HG02852 (cell line): ENCODE data around the gene CPNE5.
A peak's percentile ranks its signal among the peaks of the same experiment; 100 is the strongest.

Experiments
- ATAC-seq: cut with Tn5 transposase; IDR thresholded peaks from one replicate; pipeline ENCODE4 v1.9.1; 2021; ENCODE audit warnings: mild to moderate bottlenecking, moderate library complexity; ENCODE audit not compliant: unreplicated experiment

CPNE5 gene

DNA sequence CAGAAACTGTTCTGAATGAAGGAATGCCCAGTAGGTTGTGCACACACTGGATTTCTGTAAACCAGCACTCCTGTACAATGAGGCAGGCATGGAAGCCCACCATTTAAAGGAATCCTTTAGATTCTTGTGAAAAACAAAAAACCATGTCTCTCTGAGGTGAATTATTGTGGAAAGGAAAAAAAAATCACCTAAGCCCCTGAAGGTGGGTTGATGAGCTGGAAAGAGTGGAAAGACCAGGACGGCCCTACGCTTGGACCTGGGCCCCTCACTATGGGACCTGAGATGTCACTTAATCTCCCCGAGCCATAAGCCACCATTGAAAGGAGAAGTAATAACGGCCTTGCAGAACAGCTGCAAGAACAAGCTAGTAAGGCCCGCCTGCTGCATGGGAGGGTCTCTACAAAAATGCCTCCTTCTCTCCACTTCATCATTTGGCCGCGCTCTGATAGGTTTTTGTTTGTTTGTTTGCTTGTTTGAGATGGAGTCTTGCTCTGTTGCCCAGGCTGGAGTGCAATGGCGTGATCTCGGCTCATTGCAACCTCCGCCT lies 72.8 kb downstream of the CPNE5 start:
- no peak for ATAC-seq

DNA sequence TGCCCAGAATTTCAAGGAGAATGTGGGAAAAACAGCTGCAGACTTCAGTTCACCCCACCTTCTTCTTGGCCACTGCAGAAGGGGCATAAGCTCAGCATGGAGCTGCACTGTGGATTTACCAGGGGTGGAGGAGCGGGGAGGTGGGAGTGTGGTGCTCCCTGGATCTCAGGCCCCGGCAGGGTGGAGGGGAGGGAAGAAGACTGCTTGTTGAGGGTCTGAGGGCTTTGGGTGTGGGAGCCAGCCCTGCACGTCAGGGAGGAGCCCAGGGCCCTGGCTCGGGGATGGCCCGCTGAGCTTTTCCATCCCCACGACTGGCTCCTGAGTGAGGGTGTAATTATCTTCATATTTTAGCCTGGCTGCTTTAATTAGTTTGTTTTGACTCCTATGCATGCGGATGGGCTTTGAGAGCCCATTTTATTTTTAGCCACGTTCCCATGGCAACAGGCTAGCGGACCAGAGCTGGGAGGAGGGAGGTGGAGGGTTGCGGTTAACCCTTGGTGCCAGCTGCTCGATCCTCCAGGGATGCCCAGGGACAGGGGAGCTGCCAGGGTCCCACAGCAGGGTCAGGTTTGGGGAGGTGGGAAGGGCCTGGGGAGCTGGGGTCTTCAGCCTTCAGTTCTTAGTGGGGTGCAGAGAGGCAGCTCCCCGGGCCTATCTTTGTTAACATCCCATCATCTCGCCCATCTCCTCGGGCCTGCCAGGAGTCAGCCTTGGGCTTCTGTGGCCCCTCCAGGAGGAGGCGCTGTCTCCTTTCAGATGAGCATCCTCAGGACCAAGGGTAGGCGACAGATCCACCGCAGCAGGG lies 73.4 kb downstream of the CPNE5 start:
- peak; percentile 88 for ATAC-seq

DNA sequence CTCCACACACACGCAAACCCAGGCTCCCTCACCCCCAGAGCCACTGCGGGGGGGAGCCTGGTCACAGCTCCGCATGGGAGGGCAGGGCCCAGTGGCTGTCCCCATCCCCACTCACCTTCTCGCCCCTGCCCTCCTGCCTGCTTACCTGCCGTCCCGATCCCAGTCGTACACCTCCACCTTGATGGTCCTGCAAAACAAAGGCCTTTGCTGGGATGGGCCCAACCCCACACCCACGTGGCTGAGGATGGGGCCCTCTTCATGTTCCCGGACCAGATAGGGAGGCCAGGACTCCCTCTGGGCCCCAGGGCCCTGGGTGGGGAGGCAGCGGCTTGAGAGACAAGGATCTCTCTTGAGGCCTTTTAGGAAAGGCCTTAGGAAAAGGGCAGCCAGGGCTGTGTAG lies 74.1 kb downstream of the CPNE5 start:
- no peak for ATAC-seq

DNA sequence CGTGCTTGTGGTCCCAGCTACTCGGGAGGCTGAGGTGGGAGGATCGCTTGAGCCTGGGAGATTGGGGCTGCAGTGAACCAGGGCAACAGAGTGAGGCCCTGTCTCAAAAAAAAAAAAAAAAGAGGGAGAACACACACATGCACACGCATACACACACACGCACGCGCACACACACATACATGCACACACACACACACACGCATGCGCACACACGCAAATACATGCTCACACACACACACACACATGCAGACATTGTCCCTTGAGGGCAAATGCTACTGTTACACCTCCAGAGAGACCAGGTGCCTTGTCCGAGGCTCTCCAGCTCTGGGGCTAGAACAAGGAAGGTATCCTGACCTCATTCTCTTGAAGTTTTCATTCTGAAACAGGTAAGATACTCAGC lies 77.1 kb downstream of the CPNE5 start:
- ATAC-seq, result no peak

DNA sequence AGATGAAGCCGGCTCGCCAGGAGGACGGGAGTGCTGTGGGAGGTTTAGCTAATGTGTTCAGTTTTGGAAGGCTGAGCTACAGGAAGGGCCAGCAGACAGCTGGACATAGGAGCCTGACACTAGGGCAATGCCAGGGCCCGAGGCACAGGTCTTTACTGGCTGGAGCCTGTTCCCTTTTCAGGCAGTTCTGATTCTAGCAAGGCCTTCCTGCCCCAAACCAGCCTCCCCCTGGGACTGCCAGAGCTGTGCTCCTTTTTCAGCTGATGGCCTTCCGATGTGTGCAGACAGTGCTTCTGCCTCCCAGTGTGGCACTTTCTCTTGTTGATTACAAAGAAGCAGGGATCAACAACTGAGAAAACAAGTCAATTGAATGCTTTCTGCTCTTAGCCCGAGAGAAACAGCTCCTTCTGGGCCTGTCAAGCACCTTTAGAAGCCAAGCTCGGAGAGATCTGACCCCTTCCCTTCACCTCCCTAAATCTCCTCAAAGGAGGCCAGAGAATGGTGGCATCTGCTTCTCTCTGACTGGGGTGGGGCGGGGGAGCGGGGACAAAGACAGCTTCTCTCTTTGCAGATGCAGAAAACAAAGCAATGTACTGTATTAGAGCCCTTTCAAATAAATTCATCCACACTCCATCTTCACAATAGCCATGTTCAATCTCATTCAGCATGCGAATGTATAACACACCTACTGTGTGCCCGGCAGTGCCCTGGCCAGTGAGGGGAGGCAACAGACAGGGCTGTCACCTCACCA lies 78.4 kb downstream of the CPNE5 start:
- no peak for ATAC-seq

DNA sequence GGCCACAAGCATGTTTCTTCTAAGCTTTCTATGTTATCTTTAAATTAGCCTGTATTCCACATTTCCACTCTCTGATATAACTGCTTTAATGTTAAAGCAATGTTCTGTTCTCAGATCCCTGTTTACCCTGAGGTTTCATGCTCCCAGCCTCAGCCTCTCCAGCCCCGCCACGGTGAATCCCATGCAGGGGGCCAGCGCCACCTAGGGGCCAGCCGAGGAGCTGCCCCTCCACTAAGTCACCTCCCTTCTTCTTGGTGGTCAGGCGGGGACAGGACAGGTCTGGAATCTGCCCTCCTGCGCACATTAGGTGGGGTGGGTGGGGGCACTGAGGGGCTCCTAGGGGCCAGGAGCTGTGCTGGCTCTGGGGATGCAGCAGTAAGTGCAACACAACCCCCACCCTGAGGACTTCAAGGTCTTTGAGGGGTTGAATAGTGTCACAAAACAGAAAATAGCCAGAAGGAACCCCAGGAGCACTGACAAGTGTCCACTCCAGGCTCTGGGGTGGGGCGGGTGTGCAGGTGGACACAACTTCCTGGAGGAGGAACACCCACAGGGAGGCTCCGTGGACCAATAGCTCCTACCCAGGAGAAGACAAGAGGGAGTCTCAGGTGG lies 80.0 kb downstream of the CPNE5 start:
- ATAC-seq, result no peak

DNA sequence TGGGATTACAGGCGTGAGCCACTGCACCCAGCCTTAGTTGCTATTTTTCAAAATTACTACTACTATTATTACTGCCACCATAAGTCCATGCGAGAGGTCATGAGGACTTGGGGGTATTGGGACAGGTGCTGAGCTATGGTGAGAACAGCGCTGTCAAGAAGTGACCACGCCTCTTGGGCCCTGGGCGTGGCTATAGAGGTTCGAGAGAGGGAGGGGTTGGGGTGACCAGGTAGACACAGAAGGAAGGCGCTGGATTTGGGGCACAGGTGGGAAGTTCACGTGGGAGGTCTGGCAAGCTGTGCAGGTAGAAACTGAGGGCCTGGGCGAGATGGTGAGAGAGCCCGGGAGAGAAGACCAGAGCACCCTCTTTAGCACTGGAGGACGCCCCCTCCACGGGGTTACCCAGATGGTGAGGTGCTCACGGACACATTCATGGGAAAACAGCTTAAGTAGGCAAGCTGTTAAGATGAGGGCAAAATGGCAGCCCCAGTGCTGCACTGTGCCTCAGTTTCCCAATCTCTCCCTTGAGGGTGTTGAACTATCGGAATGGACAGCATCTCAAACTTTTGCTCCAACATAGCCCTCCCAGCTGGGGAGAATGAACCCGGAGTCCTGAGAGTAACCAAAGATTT lies 80.6 kb downstream of the CPNE5 start:
- ATAC-seq, result no peak

DNA sequence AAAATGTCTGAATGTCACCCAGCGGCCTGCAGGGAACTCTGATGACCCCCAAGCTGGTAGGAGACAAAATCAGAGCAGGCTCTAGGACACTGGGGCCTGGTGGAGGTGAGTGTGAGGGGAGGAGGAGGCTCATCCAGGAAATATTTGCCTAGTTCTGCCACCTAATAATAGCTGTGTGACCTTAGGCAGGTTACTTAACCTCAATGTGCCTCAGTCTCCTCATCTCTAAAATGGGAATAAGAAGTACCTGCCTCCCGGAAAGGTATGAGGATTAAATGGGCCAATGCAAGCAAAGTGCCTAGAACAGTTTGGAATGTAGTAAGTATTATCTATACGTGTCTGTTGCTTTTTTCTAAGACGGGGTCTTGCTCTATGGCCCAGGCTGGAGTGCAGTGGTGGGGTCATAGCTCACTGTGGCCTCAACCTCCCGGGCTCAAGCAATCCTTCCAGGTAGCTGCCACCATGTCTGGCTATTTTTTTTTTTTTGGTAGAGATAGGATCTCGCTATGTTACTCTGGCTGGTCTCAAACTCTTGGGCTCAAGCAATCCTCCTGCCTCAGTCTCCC lies 81.2 kb downstream of the CPNE5 start:
- no peak for ATAC-seq

DNA sequence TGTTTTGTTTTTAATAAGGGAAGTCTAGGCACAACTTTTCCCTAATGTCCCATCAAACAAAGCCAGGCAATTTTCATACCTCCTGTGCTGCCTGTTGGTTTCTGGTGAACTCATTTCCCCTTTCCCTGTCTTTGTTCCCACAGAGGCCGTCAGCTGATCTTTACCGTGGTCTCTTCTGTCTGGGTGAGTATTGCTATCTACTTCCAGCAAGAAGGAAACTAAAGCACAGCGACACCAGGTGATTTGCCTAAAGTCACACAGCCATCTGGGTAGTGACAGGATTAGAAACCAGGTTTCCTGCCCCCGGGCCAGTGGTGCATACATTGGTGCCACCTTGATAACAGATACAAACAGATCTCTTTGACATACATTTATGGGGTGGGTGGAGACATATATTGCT lies 82.0 kb downstream of the CPNE5 start:
- ATAC-seq, result peak; percentile 32

DNA sequence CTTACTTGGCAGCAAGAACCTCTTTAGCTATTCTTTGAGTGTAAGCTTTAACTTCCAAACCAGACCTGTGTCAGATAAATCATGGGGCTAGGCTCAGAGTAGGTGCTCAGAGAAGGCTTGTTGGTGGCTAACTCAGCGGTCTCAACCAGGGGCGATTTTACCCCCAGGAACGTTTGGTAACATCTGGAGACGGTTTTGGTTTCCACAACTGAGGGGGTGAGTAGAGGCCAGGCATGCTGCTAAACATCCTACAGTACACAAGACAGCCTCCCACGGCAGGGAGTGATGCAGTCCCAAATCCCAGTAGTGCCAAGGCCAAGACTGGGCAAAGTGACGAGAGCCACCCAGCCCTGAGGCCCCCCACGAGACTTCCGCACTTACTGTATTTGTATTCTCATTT lies 82.5 kb downstream of the CPNE5 start:
- ATAC-seq, result no peak

DNA sequence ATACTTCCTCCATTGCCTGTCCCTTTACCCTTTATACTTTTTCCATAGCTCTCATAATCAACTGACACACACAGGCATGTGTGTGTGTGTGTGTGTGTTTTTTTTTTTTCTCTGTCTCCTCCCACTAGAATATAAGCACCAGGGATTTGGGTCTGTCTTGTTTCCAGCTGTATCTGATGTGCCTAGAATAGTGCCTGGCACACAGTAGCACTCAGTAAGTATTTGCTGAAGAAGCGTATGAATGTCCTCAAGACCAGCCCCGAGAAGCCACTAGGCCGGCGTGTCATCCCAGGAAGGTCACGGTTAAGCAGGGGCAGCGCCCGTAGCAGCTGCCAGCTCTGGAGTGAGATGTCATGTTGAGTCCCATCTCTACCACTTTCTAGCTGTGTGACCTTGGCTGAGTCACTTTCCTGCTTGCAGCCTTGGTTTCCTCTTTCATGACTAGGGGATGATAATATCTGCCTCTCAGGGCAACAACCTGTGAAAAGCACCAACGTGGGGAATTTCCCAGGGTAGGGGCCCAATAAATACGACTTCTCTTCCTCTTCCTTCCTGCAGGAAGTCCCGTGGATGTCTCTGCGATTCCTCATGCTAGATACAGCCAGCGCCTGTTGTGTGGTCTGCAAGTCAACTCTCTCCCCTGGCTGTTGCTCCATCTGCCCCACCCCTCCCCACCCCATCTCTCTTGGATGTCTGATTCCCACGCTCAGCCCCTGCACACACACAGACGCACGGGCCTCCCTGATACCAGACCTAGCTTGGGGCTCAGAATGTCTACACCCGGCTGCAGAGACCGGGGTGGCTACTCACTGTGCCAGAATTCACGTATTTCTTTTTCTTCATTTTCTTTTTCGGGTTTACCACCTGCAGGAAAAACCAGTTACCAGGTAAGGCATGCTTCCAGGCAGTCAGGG lies 83.6 kb downstream of the CPNE5 start:
- peak; percentile 52 for ATAC-seq

DNA sequence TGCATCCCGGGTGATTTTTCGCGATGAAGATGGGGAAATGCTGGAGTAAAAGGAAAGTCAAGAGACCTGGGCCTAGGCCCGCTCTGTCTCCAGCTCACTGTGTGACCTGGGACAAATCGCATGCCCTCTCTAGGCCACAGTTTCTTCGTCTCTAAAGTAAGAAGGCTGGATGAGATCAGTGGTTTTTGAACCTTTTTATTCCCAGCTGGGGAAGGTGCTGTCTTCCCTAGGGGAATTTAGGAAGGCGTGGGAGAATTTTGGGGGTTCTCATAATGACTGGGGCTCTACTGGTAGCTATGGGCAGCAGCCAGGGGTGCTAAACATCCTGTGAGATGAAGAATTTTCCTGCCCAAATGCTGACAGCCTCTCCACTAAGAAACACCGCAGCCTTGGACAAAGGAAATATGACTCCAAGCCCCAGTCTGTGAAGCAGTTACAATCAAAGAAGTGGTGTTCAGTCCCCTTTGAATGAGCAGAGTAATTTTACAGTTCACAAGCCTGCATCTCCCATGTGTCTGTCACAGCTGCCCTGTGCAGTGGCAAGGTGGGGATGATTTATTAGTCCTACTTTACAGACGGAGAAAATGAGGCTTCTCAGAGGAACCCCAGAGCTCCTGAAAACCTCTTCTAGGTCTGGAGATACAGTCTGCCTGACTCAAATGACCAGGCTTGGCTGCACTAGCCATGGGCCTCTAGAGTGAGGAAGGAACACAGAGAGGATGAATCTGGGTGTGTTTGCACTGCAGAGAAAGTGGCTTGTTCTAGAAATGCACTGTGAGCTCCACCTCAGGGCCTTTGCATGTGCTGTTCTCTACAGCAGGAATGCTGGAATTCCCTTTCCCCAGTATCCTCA lies 84.4 kb downstream of the CPNE5 start:
- ATAC-seq, result no peak

DNA sequence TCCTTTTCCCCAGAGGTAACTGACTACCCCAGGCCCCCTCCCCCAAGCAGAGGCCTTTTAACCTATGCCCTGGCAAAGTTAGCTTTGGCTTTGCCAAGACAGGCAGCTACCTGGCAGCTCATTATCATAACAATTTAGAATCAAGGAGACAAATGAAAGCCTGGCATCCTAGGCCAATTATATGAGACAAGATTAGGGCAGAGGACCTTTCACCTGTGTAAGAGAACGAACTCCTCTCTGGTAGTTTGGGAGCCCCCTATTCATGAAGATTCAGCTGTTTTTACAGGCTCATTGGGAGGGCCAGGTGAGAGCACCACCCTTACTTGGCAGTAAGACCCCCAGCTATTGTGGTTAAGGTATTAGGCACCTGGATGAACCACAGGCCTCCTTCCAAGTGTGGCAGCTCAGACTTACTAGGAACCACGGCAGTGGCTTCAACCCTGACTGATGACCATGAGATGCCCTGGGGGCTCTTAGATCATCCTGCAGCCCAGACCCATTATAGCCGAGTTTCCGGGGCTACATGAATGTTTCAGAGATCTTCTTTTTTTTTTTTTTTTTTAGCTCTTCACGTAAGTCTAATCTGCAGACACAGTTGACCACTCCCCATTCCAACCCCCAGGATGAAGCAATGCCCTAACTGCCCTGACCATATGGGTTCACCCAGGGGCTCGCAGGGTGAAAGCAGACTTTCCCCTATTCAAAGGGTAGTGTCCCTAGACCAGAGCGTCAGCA lies 85.4 kb downstream of the CPNE5 start:
- no peak for ATAC-seq

DNA sequence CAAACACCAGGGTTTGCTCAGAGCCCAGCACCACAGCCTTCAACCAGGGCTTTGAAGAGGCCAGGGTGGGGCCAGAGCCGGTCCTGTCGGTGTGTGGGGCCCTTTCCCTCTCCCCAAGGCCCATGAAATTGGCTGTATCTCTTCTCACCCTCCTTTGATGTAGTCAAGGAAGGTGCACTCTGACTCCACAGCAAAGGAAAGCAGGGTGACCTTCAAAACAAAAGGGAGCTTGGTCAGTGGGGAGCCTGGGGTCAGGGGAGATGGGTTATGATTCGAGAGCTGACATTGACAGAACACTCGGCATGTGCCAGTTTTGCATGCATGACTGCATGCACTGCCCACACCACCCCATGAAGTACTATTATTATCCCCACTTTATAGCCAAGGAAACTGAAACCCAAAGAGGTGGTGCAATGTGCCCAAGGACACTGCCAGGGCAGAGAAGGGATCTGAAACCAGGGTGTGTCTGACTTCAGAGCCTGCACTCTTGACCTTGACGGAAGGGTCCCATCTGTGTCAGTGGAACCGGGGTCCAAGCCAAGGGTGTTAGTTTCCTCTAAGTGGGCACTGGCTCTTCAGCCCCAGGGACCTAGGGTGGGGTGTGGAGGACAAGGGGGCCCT lies 86.2 kb downstream of the CPNE5 start:
- no peak for ATAC-seq

DNA sequence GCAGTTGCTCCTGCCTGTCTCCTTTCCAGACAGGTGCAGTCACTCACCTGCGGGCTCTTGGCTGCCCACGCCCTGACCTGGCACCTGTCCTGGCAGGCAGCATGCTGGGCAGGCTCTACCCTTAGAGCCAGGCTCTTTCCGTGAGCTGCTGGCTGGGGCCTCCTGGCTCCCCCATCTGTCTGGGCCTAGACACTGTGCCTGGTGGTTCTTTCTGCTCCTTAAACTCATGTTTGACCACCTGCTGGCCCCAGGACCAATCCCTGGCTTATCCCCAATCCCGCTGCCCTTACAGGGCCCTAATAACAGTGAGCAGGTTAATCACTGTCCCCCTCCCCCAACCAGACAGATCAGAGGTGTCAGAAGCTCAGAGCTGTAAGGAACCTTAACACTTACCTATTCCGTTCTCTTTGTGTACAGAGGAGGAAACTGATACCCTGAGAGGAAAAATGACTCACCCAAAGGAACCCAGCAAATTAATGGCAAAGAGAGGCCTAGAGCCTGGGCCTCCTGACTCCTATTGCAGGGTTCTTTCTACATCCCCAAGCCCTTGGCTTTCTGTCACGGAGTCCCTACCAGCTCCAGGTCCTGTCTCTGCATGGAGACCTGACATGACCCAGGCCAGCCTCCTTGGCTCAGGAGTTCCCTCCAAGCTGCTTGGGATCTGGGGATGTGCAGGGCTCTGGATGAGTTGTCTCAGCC lies 86.9 kb downstream of the CPNE5 start:
- ATAC-seq, result no peak

DNA sequence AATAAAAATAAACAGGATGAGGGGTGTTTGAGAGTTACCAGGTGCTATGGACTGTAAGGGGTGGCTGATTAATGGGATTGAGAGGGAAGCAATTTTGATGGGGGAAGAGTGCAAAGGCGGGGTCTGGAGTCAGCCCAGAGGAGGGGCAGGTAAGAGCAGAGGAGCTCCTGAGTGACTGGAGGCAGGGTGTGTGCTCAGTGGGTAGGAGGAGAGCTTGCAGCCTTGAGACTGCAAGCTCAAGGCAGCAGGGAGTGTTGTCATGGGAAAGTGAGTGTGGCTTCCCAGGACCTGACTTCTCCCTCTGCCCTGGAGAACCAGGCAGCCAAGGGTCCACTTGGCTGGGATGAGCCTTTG lies 87.4 kb downstream of the CPNE5 start:
- no peak for ATAC-seq

DNA sequence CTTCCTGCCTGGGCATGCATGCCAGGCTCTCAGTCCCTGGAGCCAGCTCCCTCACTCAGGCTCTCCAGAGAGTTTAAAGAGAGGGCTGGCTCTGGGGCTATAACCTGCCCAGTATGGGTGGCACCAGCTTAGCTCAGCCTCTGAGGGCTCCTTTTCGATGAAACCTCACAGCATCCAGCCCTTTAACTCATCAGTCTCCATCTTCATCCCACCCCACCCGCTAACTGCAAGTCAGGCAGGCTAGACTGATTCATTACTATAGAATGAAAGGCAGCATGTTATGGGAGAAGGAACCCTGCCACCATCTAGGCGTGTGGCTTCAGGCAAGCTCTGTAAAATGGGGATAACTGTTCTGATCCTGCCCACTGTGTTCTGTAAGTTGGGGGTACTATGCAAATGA lies 88.2 kb downstream of the CPNE5 start:
- ATAC-seq, result no peak
